Psoas muscle (tissue), 8 donors: Measurements from ENCODE around the gene CEMIP. TPM values are rescaled to one million over a fixed set of nuclear protein-coding genes. Genes with fewer than 3 reads are reported as not detected.

ENCODE experiments used
- ATAC-seq, 4 donors: fragments of 200-7000 bp; cut with Tn5 transposase; one replicate each; pipeline ENCODE4 v1.9.1; 2020; ENCODE audit warnings: moderate library complexity in 3 of 4, mild to moderate bottlenecking in 2 of 4
- DNase-seq, 2 donors: peaks; one replicate each; pipeline ENCODE4 v3.0.0-alpha.2; 2020
- H3K27ac ChIP-seq: fragments of 200-600 bp; one replicate; pipeline ENCODE4 v1.8.0; 2022
- H3K27me3 ChIP-seq, 3 donors: fragments of 200-600 bp in 1 of 3; one replicate each; pipeline versions ENCODE4 v1.6.1 to v1.8.0; 2013 to 2022; ENCODE audit warnings: low read length in 2 of 3, mild to moderate bottlenecking in 2 of 3, moderate library complexity in 1 of 3; ENCODE audit not compliant: insufficient read depth in 3 of 3
- H3K36me3 ChIP-seq, 2 donors: fragments of 200-600 bp in 1 of 2; one replicate each; pipeline versions ENCODE4 v1.6.1 to v1.8.0; 2013 to 2022; ENCODE audit warnings: low read depth in 1 of 2, mild to moderate bottlenecking in 1 of 2, moderate library complexity in 1 of 2; ENCODE audit not compliant: insufficient read depth in 1 of 2
- H3K4me1 ChIP-seq: fragments of 200-600 bp; one replicate; pipeline ENCODE4 v1.8.0; 2022
- H3K4me3 ChIP-seq: fragments of 200-600 bp; one replicate; pipeline ENCODE4 v1.8.0; 2022; ENCODE audit warnings: mild to moderate bottlenecking
- H3K9me3 ChIP-seq: fragments of 200-600 bp; one replicate; pipeline ENCODE4 v1.8.0; 2022
- CTCF ChIP-seq: fragments of 200-600 bp; IDR thresholded peaks from one replicate; pipeline ENCODE4 v1.8.0; 2022; ENCODE audit warnings: antibody characterized with exemption
- WGBS, 3 donors: extraction: QIAGEN DNeasy Blood & Tissue Kit; methylation state at CpG; one replicate each; pipeline versions ENCODE4 v1.1.6 to v1.1.7; 2013; 5-methylcytosine and 5-hydroxymethylcytosine counted together
- intact Hi-C, 2 donors: fragments of 100-400 bp; cut with DNase I; formaldehyde crosslinking; loops; one replicate each; pipeline versions ENCODE4 v1.11.0 to v1.14.2; 2022
- polyA plus RNA-seq, 3 donors: library from polyadenylated mRNA; stranded (reverse); fragments of 200-250 nt; gene quantifications; one replicate each; pipeline ENCODE4 v1.2.3, GENCODE V29; 2013
- total RNA-seq, 4 donors: library from RNA; stranded (reverse); fragmentation: NEBNext Ultra II Directional in 2 of 4; extraction: Animal tissue kit (Norgen Biotek cat#: 25700) in 2 of 4; gene quantifications; one replicate each; pipeline versions ENCODE4 v1.2.1 to v1.2.4, GENCODE V29; 2021 to 2023
- donor health status: healthy with polysubstance abuse.
- donor health status: DM: no; HTN: no; CAD: no; lungs with moderate emphysema.
- donor health status: Bipolar disorder and iron deficiency.
- donor health status: healthy.
- donor health status: DM: yes; HTN: yes; CAD: no.
- donor health status: DM: no; HTN: no; CAD: no.
- donor health status: DM: no; HTN: no; CAD: no.
- donor health status: DM: yes; HTN: yes; CAD: no.

CEMIP gene
- total and polyA plus RNA-seq, 7 donors, result under 0.01 to 0.96 (median 0.04) TPM

GRCh38 chr15:80742081-80742480 is 37.1 kb upstream of the CEMIP start:
- Histone ChIP-seq H3K27ac (no peak overlapping the region), H3K27me3 (no peaks in the 10 kb centered on the region), H3K4me3 (no peak overlapping the region), H3K4me1 (no peaks in the 10 kb centered on the region), H3K9me3 (no peaks in the 10 kb centered on the region), H3K36me3 (no peaks in the 10 kb centered on the region)
- intact Hi-C loops, result no loop called here
- ATAC-seq (no peak), DNase-seq (no peak)
- no peak for TF ChIP-seq CTCF
- 94 to 96% (median 96%) methylated on average over 4 of the region's 4 CpGs for WGBS, 3 donors

GRCh38 chr15:80743189-80743833 is 35.9 kb upstream of the CEMIP start:
- no peak for ATAC-seq
- no peaks in the 10 kb centered on the region for H3K36me3 ChIP-seq
- TF ChIP-seq CTCF, result no peak
- no peaks in the 10 kb centered on the region for H3K4me1 ChIP-seq
- no peaks in the 10 kb centered on the region for H3K9me3 ChIP-seq
- H3K27me3 ChIP-seq, result no peaks in the 10 kb centered on the region
- DNase-seq, result no peak
- 94 to 95% (median 95%) methylated on average over 11 of the region's 11 CpGs for whole genome bisulfite sequencing, 3 donors
- H3K4me3 ChIP-seq, result no peak overlapping the region
- H3K27ac ChIP-seq, result no peak overlapping the region
- intact Hi-C loops, result no loop called here

- 75 to 87% (median 80%) methylated on average over 6 of the region's 6 CpGs for WGBS, 3 donors
- ATAC-seq (no peak), DNase-seq (no peak)
- Histone ChIP-seq H3K4me1 (no peaks in the 10 kb centered on the region), H3K27me3 (no peaks in the 10 kb centered on the region), H3K36me3 (no peaks in the 10 kb centered on the region), H3K27ac (no peak overlapping the region), H3K4me3 (no peak overlapping the region), H3K9me3 (no peaks in the 10 kb centered on the region)
- TF ChIP-seq CTCF, result no peak
- intact Hi-C loops, result no loop called here
Measured at GRCh38 chr15:80744415-80744814, 34.8 kb upstream of the CEMIP start.

- 12 to 24% (median 12%) methylated on average over 1 of the region's 1 CpG for WGBS, 3 donors
- no peaks in the 10 kb centered on the region for H3K9me3 ChIP-seq
- no peak overlapping the region for H3K4me3 ChIP-seq
- H3K27me3 ChIP-seq, result no peaks in the 10 kb centered on the region
- ATAC-seq, result no peak
- intact Hi-C loops, result no loop called here
- TF ChIP-seq CTCF, result no peak
- no peak overlapping the region for H3K27ac ChIP-seq
- no peaks in the 10 kb centered on the region for H3K36me3 ChIP-seq
- DNase-seq, result no peak
- no peaks in the 10 kb centered on the region for H3K4me1 ChIP-seq
Measured at GRCh38 chr15:80744826-80745225, 34.3 kb upstream of the CEMIP start.

- ATAC-seq, result no peak
- peaks cover 0 to 4% of the 10 kb centered on the region in 2 donors for H3K36me3 ChIP-seq
- no peaks in the 10 kb centered on the region for H3K9me3 ChIP-seq
- no peak overlapping the region for H3K27ac ChIP-seq
- H3K27me3 ChIP-seq, result no peaks in the 10 kb centered on the region
- H3K4me3 ChIP-seq, result no peak overlapping the region
- no peak for TF ChIP-seq CTCF
- no peaks in the 10 kb centered on the region for H3K4me1 ChIP-seq
- intact Hi-C loops, result no loop called here
- WGBS, 3 donors, result 82 to 100% (median 89%) methylated on average over 1 of the region's 1 CpG
- no peak for DNase-seq
Measured at GRCh38 chr15:80745888-80746287, 33.3 kb upstream of the CEMIP start.
